MM.1S (cell line): Measurements from ENCODE around the gene DENND1C.

Experiments used
- CTCF ChIP-seq: fragments of 300-600 bp; sonication (generic); IDR thresholded peaks from 2 replicates; pipeline ENCODE4 v1.5.1; 2016; ENCODE audit warnings: antibody characterized with exemption, low read length, mixed read lengths
- EZH2 ChIP-seq: fragments of 300-600 bp; sonication (generic); optimal IDR thresholded peaks from 2 replicates; pipeline ENCODE3; 2017; ENCODE audit warnings: low read depth, mild to moderate bottlenecking, antibody characterized with exemption, low read length, mixed read lengths
- EZH2phosphoT487 ChIP-seq: fragments of 300-600 bp; sonication (generic); IDR thresholded peaks from 2 replicates; pipeline ENCODE4 v1.6.1; 2018; ENCODE audit warnings: antibody characterized with exemption, low read length

GRCh38 chr19:6464070-6464873 lies 17.3 kb downstream of the DENND1C start, which contains the start of gene CRB3:
- TF ChIP-seq CTCF (no peak), EZH2 (no peak), EZH2phosphoT487 (no peak)
